NCI-H2081 treated with DMSO at 0.1 percent for 48 hours (cell line): ENCODE results near the gene FBXO34.
A peak's percentile ranks its signal among the peaks of the same experiment; 100 is the strongest.
"Not testable (repeated sequence)": the region's sequence is repeated elsewhere in the genome, so short reads cannot be mapped to it uniquely, and the experiment has no call there.

Experiments used
- DNase-seq: peaks from one replicate; lab custom pipeline; 2025; lab: John Stamatoyannopoulos, UW

Gene FBXO34

DNA sequence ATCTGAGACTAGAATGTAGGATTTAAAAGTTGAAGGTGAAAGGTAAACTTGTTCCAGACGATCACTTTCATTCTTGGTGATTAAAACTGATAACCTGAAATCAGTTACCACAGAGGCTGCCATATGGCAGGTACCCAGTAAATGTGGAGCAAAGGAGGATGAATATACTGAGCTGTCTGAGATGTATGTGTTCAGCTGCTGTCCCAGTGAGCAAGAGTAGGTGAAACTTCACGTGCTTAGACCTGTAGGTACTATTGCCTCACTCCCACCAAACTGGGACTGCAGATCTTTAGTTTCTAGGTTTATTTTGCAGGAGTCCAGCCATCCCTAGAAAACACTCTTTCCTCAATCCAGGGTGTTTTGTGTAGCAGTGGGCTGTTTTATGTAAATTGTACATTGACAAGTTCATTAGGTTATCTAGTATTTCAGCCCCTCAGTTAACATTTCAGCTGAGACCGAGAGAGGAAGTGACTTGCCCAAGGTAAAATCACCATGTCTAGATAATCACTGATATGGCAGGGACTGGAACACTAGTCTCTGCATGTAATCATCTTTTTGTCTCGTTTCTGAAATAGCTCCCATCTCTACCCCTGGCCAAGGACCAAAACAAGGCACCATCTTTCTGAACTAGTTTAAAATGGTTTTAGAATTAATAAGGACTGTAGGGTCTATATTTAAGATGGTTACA, 77.7 kb downstream of the FBXO34 start:
- no peak for DNase-seq

DNA sequence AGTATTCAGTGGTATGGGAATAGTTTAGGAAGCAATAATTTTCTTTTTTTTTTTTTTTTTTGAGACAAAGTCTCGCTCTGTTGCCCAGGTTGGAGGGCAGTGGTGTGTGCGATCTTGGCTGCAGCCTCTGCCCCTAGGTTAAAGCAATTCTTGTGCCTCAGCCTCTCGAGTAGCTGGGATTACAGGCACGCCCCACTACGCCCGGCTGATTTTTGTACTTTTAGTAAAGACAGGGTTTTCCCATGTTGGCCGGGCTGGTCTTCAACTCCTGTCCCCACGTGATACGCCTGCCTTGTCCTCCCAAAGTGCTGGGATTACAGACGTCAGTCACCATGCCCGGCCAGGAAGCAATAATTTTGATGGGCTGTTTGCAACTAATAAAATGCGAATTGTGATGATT, 78.3 kb downstream of the FBXO34 start:
- DNase-seq, result no peak

DNA sequence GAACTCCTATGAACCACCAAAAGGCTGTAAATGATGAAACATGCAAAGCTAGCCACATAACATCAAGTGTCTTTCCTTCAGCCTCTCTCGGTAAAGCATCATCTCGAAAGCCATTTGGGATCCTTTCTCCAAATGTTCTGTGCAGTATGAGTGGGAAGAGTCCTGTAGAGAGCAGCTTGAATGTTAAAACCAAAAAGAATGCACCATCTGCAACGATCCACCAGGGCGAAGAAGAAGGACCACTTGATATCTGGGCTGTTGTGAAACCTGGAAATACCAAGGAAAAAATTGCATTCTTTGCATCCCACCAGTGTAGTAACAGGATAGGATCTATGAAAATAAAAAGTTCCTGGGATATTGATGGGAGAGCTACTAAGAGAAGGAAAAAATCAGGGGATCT, 79.2 kb downstream of the FBXO34 start:
- DNase-seq, result no peak

DNA sequence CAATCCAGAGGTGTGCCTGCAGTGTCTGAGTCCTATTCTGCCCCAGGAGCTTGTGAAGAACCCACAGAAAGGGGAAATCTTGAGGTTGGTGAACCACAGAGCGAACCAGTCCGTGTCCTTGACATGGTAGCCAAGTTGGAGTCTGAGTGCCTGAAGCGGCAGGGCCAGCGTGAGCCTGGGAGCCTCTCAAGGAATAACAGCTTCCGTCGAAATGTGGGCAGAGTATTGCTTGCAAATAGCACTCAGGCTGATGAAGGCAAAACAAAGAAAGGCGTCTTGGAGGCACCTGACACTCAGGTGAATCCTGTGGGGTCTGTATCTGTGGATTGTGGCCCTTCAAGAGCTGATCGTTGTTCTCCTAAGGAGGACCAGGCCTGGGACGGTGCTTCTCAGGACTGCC, 79.9 kb downstream of the FBXO34 start:
- no peak for DNase-seq

DNA sequence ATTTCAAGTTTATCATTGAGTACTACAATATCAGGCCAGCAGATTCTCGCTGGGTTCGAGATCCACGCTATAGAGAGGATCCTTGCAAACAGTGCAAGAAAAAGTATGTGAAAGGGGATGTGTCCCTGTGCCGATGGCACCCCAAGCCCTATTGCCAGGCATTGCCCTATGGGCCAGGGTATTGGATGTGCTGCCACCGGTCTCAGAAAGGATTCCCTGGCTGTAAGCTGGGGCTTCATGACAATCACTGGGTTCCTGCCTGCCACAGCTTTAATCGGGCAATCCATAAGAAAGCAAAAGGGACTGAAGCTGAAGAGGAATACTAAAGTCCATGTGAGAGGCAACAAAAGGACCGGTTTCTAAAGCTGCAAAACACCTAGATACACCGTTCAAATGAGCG, 81.0 kb downstream of the FBXO34 start:
- no peak for DNase-seq

DNA sequence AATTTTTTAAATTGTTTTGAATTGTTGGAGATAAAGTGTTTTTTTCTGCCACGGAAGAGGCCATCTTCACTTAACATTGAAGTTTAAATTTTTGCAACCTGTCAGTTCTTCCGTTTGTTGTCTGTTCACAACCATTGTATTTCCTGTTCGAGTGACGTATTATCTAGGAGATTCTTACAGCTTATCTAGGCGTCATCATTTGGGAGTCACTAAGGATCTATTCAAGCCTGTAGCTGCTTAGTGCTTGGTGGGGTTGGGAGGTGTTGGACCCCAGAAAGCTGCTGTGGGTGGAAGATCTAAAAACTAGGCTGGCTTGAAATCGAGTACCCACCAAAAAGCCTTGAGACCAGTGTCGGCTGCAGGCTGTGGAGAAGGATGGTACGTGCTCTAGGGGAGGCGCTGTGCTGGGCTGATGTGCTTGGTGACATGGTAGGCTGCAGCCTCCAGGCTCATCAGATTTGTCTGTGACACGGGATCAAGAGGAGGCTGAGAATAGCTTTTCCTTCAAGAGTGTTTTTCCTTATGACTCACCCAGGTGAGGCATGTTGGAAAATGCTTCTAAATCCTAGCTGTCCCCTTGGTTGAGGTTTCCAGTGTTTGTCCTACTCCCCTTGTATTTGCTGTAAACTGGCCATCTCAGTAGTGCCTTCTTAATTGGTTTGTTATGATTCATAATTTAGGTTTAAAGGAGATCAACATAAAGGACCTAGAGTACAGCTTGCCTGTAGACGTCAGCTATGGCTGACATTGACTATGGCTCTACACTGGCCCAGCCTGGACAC, 82.7 kb downstream of the FBXO34 start:
- DNase-seq, result no peak

DNA sequence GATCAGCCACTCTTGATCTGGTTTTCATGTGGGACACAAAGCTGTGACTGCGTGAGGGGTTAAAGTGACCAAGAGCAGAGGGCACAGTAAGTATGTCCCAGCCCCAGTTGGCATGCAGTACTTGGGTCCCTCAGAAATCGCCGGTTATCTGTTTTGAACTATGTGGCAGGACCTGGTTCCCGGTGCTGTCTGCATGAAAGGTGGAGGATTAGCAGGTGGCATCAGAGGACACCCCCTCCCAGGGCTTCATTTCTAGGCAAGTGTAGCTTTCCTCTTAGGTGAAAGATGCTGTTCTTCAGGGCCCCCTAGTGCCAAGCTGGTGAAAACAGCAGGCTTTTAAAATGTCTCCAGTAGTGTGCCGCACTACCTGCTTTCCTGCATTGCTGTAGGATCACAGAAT, 83.3 kb downstream of the FBXO34 start:
- DNase-seq, result peak; percentile 35

DNA sequence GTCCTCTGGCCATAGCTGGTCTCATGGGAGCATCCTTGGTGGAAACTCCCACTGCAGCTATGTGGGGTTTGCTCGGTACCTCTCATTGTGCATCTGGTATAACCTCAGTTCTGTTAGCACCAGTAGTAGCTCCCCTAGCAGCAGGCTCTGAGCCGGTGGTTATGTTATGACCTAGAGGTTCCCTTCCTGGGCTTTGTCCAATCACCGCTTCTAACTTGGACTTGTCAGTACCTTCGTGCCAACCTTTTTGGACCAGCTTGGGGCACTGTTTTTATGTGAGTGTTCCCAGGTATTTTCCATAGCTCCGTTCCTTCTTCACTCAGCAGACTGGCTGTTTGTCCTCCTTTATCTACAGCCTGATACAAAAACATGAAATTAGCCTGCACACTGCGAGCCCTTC, 84.7 kb downstream of the FBXO34 start:
- no peak for DNase-seq

DNA sequence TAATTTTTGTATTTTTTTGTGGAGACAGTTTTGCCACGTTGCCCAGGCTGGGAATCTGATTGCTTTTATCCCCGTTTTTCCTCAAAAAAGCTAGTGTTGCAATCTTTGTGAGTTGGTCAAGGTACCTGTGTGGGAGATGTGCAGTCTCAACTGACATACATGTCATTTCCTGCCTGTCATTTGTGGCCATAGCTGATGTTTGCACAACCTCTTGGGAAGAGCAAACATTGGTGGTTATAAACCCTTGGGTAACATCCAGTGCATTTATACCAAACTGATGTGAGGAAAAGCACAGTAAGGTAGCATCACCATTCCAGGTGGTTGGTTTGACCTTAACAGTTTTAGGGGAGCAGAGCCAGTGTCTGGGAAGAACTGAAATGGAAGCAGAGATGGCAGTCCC, 85.7 kb downstream of the FBXO34 start:
- no peak for DNase-seq

DNA sequence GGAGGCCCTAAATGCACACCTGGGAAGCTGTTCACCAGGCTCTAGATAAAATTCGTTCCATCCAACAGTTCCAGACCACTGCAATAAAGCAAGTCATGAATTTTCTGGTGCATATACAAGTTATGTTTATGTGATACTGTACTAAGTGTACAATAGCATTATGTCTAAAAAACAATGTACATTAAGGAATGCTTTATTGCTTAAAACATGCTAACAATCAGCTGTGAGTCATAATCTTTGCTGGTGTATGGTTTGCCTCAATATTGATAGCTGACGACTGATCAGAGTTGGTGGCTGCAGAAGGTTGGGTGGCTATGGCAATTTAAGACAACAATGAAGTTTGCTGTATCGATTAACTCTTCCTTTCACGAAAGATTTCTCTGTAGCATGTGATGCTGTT, 88.1 kb downstream of the FBXO34 start:
- DNase-seq, result no peak

DNA sequence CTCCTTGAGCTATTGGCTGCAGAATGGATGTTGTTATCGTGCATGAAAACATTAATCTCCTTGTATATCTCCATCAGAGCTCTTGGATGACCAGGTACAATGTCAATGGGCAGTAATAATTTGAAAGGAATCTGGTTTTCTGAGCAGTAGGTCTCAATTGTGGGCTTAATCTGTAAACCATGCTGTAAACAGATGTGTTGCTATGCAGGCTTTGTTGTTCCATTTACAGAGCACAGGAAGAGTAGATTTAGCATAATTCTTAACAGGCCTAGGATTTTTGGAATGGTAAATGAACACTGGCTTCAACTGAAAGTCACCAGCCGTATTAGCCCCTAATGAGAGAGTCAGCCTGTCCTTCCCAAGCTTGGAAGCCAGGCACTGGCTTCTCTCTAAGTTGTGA, 90.0 kb downstream of the FBXO34 start:
- DNase-seq, result no peak

DNA sequence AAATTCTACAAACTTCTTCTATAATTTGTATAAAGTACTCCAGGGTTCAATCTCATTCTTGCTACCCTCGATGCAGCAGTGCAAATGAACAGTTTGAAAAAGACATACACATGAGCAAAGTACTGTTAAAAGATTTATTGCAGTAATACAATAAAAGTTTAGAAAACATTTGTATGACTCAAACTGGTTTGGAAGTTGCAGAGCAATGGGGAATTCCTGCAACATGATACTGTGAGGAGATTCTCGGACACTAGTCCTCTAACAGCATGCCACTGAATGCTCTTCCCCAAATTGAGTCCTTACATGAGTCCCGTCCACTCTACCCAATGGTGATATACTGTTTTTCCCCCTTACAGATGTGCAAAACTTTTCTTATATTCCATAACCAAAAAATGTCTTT, 95.0 kb downstream of the FBXO34 start:
- DNase-seq, result no peak

DNA sequence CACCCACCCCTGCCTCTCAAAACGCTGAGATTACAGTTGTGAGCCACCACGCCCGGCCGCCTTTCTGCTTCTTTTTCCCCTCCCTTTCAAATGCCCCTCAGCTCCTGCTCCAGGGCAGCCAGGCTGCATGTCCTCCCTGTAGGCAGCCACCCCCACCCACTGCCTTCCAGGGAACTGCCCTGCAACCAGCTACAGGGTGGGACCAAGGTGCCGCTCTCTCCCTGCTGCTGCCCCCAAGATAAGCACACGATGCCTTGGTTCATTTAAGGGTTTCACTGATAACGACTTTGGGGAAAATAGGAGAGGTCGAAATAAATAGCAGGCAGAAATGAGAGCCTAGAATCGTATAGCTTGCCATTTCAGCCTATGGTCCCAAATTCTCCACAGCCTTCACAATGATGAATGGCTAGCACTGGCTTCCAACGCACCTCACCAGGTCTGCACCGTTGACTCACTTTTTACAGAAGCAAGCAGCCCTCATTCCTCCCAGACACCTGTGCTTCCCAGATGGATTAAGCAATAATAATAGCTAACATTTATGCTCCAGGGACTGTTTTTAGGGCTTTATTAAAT, 99.7 kb downstream of the FBXO34 start:
- no peak for DNase-seq

DNA sequence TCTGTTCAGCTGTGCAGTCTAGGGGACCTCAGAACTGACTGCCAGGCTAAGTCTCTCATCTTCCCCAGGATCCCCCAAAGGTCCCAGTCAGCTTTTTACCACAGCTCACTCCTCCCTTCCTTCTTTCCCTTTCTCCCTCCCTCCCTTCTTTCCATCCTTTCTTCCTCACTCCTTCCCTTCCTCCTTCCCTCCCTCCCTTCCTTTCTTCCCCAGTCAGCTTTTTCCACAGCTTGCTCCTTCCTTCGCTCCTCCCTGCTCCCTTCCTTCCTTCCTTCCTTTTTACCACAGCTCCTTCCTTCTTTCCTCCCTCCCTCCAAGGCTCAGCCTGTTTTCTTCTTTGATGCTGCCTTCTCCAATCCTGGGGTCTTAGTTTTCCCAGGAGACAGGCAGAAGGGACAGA, 101.2 kb downstream of the FBXO34 start:
- no peak for DNase-seq

DNA sequence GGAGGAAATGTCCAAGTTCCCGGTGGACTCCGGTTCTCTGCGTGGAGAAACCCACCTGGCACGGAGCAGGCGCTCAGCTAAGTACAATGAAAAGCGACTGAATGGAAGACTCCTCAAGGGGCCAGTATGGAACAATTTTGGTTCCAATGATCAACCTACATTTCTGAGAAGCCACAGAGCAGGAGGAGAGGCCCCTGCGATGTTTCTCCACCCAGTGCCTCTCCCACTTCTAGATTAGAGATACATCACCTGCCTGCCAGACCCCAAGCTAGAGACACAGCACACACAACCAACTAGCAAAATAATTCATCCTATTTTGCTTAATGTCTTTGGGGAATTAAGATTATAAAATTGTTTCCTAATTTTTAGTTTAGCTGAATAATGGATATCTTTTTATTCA, 101.6 kb downstream of the FBXO34 start:
- DNase-seq, result no peak

DNA sequence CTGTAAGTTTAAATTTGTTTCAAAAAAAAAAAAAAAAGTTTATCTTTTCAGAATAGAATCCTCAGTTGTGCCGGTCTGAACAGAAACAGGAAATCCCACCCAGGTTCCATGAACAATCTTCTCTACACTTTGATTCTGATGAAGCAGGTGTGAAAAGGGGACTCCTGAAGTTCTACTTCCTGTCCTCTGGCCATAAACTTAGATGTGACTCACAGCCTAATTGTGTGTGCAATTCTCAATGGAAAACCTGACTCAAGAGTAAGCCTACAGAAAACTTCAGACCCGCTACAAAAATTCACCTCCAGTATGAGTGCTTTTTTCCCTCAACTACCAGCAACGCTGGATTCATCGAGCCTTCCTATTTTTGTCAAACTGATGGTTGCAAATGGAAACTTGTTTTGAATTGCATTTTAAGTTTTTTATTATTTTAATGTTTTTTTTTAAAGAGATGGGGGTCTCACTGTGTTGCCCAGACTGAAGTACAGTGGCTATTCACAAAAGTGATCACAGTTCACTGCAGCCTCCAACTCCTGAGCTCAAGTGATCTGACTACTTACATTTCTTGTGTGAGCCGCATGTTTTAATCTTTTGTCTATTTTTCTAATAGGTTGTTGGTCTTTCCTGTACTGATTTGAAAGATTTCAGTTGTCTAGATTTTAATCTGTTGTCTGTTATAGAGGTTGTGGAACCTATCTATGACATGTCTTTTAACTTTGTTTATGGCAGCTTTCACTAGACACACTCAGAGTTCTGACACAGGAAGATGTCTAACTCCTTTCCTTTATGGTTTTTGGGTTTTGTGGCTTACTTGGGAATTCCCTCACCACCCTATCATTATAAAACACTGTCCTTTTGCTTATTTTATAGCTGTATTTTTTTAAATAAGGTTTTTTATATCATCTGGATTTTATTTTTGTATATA, 102.8 kb downstream of the FBXO34 start:
- no peak for DNase-seq

DNA sequence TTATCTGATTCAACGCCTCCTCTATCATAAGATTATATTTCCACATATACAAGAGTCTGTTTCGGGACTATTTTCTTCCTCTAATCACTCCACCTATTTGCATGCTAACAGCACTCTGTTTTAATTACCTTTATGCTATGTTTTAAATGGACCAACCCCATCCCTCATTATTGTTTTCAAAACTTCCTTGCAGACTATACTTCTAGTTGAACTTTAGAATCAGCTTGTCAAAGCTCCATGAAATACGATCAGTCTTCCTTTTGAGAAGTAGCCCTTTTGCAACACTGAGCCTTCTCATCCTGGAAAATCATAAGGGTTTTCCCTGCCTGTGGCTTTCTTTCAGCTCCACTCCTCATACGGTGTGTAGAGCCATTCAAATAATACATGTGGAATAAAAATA, 103.5 kb downstream of the FBXO34 start:
- no peak for DNase-seq

DNA sequence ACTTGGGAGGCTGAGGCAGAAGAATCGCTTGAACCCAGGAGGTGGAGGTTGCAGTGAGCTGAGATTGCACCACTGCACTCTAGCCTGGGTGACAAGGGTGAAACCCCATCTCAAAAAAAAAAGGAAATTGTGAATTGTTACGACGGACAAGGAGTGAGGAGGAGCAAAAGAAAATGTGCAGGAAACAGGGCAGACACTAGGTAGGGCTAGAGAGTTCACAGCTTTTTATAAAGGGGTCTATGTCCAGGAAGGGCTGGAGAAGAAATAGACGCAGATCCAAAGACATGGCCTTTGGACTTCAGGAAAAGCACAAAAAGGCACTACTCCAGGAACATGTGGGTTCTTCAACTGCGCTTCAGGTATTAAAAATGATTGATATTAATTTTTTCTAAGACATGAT, 106.0 kb downstream of the FBXO34 start:
- DNase-seq, result no peak

DNA sequence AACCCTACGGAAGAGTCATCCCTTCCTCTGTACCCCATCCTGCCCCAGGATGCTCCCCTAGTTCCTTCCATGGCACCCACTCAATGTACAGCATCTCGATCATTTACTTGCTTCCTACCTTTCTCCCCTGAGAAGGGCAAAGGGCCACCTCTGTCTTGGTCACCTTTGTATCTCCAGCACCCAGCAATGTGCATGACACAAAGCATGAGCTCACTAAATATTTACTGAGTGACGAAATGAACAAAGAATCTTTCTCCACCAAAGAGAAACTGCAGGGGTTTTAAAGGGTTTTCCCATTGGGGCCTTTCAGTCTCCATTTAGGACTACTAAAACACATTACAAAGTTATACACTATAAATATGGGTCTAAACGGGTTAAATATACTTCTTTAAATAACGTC, 109.8 kb downstream of the FBXO34 start:
- DNase-seq, result no peak

DNA sequence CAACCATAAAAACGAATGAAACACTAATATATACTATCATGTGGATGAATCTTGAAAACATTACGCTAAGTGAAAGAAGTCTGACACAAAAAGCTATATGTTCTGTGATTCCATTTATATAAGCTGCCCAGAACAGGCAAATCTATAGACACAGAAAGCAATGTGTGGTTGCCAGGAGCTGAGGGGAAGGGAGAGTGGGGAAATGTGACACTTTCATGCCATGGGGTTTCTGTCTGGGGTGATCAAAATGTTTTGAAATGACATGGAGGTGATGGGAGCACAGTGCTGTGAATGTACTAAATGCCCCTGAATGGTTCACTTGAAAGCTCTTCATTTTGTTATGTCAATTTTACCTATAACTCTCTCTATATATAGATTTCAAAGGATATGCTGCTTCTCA, 110.3 kb downstream of the FBXO34 start:
- no peak for DNase-seq

DNA sequence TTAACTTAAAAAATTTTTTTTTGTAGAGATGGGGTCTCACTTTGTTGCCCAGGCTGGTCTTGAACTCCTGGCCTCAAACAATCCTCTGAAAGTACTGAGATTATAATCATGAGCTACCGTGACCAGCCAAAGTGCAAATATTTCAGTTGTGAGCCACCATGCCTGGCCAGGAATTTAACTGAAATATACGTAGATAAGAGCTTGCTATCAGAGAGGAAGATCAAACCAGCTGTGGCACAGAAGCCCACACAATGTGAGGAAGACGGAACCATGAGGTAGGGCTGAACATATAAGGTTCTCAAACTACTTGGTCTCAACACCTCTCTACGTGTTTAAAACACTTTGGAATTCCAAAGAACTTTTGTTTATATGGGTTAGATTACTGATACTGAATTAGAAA, 111.3 kb downstream of the FBXO34 start:
- DNase-seq, result no peak

DNA sequence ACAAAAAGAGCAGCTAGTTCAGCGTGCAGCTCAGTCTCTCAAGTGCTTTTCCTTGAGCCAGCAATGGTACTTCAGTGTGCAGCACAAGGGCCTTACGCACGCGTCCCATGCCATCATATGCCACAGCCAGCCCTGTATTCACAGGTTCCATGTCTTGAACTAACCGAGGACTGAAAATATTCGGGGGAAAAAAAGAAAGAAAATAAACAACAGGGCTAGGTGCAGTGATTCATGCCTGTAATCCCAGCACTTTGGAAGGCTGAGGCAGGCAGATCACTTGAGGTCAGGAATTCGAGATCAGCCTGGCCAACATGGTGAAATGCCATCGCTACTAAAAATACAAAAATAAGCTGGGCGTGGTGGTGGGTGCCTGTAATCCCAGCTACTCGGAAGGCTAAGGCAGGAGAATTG, 111.8 kb downstream of the FBXO34 start:
- DNase-seq, result not testable (repeated sequence)
